D721Med (cell line): ENCODE measurements around the gene KLHDC8B.
A peak's percentile ranks its signal among the peaks of the same experiment; 100 is the strongest.
"Not testable (repeated sequence)": the region's sequence is repeated elsewhere in the genome, so short reads cannot be mapped to it uniquely, and the experiment has no call there.

Experiments
- DNase-seq: peaks from one replicate; pipeline ENCODE4 v3.0.0; 2011; ENCODE audit warnings: low spot score; ENCODE audit not compliant: insufficient read length
- FAIRE-seq: peaks from 2 replicates; lab custom pipeline; 2011; peaks lifted over from hg19 to GRCh38; lab: Jason Lieb, UNC
- TF ChIP-seq, protein P1 (sequence below): IDR thresholded peaks from 2 replicates; pipeline ENCODE4 v1.5.1; 2012; ENCODE audit warnings: mild to moderate bottlenecking, control low read depth; ENCODE audit not compliant: insufficient read depth; ENCODE audit errors: missing control alignments

KLHDC8B gene

DNA sequence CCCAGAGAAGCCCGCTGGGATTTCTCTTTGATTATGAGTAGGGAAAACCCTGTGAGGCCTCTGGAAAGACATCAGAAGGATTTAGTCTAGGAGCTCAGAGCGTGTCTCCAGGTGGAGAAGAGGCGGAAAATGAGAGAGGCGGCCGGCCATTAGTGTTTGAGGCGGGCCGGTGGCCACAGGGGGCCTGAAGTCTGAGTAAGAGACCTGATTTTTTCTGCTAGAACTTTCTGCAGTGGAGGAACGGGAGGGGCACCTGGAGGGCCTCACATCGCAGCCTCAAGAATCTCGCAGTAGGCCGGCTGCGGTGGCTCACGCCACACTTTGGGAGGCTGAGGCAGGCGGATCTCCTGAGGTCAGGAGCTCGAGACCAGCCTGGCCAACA lies 28.5 kb downstream of the KLHDC8B start:
- DNase-seq = no peak
- TF ChIP-seq, protein P1, sequence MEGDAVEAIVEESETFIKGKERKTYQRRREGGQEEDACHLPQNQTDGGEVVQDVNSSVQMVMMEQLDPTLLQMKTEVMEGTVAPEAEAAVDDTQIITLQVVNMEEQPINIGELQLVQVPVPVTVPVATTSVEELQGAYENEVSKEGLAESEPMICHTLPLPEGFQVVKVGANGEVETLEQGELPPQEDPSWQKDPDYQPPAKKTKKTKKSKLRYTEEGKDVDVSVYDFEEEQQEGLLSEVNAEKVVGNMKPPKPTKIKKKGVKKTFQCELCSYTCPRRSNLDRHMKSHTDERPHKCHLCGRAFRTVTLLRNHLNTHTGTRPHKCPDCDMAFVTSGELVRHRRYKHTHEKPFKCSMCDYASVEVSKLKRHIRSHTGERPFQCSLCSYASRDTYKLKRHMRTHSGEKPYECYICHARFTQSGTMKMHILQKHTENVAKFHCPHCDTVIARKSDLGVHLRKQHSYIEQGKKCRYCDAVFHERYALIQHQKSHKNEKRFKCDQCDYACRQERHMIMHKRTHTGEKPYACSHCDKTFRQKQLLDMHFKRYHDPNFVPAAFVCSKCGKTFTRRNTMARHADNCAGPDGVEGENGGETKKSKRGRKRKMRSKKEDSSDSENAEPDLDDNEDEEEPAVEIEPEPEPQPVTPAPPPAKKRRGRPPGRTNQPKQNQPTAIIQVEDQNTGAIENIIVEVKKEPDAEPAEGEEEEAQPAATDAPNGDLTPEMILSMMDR = no peak
- FAIRE-seq = no peak

DNA sequence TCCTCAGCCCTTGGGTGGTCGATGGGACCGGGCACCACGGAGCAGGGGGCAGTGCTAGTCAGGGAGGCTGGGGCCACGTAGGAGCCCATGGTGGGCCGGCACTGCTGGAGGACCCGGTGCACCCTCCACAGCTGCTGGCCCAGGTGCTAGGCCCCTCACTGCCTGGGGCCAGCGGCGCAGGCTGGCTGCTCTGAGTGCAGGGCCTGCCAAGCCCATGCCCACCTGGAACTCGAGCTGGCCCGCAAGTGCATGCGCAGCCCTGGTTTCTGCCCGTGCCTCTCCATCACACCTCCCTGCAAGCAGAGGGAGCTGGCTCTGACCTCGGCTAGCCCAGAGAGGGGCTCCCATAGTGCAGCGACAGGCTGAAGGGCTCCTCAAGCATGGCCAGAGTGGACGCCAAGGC lies 42.1 kb downstream of the KLHDC8B start:
- FAIRE-seq (no peak), DNase-seq (no peak)
- TF ChIP-seq, protein P1 = no peak

DNA sequence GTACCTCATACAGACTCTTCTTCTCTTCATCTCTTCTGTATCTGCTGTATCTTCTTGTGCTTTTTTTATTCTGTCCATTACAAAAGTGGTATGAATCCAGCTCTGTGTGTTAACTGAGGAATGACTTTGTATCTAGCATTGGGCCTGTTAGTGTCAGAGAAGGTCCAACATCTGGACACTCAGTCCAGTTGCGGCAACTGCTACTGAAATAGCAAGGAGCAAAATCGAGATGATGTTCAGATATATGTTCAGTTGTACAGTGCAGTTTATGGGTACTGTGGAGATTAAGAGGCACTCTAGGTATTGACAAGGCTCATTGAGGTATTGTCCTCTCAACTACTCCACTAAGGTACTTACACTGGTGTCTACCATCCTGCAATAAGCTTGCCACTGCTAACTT lies 42.6 kb downstream of the KLHDC8B start:
- no peak for FAIRE-seq
- DNase-seq = no peak

DNA sequence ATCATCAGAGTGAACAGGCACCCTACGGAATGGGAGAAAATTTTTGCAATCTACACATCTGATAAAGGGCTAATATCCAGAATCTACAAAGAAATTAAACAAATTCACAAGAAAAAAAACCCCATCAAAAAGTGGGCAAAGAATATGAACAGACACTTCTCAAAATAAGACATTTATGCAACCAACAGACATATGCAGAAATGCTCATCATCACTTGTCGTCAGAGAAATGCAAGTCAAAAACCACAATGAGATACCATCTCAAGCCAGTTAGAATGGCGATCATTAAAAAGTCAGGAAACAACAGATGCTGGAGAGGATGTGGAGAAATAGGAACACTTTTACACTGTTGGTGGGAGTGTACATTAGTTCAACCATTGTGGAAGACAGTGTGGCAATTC lies 45.3 kb downstream of the KLHDC8B start:
- DNase-seq, FAIRE-seq: not testable (repeated sequence)

More for the DNA sequence above, 42.6 kb downstream of the KLHDC8B start:
- TF ChIP-seq, protein P1 = no peak

DNA sequence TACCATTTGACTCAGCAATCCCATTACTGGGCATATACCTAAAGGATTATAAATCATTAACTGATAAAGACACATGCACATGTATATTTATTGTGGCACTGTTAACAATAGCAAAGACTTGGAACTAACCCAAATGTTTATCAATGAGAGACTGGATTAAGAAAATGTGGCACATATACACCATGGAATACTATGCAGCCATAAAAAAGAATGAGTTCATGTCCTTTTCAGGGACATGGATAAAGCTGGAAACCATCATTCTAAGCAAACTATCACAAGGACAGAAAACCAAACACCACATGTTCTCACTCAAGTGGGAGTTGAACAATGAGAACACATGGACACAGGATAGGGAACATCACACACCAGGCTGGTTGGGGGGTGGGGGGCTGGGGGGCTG lies 45.7 kb downstream of the KLHDC8B start:
- not testable (repeated sequence) for DNase-seq, FAIRE-seq

DNA sequence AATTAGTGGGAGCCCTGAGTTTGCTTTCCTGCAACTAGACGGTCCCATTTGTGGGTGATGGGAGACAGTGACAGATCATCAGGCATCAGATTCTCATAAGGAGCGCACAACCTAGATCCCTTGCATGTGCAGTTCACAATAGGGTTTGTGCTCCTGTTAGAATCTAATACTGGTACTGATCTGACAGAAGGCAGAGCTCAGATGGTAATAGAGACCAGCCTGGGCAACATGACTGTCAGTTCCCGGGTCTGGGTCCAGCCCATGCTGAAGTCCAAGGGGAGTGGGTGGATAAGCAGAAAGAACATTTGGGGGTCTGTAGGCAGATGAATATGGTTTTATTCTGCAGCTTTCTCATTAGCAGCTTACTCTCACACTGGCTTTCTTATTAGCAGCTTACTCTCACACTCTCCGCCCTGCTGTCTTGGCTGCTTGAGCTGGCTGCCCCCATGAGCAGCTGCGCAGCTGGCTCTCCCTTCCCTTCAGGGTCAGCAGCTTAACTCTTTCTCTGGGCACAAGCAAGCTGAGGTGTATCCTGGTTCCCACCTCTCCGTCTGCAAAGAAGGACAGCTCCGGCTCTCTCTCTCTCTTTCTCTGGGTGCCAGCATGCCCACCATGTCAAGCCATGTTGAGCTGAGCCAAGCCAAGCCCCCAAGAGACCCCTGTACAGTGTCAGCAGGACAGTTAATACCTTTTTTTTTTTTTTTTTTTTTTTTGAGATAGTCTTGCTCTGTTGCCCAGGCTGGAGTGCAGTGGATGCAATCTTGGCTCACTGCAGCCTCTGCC lies 46.5 kb downstream of the KLHDC8B start:
- TF ChIP-seq, protein P1 = no peak
- peak; percentile 24 for DNase-seq
- no peak for FAIRE-seq

DNA sequence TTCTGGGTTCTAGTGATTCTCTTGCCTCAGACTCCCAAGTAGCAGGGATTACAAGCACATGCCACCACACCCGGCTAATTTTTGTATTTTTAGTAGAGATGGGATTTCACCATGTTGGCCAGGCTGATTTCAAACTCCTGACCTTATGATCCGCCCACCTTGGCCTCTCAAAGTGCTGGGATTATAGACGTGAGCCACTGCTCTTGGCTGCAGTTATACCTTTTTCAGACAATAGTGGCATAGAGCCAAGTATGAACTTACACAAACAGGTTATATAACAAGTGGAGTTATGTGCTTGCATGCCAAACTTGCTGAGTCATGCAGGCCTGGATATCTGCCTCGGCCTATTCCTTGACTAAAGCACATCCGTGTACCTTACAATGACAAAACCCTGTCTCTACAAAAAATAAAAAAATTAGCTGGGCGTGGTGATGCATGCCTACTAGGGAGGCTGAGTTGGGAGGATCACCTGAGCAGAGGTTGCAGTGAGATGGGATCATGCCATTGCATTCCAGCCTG lies 47.1 kb downstream of the KLHDC8B start:
- FAIRE-seq, DNase-seq: not testable (repeated sequence)

DNA sequence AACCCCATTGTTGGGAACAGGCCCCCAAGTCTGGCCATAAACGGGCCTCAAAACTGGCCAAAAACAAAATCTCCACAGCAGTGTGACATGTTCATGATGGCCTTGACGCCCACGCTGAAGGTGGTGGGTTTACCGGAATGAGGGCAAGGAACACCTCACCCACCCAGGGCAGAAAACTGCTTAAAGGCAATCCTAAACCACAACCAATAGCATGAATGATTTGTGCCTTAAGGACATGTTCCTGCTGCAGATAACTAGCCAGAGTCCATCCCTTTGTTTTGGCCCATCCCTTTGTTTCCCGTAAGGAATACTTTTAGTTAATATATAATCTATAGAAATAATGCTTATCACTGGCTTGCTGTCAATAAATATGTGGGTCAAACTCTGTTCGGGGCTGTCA lies 47.7 kb downstream of the KLHDC8B start:
- DNase-seq (no peak), FAIRE-seq (no peak)
- TF ChIP-seq, protein P1 = no peak

DNA sequence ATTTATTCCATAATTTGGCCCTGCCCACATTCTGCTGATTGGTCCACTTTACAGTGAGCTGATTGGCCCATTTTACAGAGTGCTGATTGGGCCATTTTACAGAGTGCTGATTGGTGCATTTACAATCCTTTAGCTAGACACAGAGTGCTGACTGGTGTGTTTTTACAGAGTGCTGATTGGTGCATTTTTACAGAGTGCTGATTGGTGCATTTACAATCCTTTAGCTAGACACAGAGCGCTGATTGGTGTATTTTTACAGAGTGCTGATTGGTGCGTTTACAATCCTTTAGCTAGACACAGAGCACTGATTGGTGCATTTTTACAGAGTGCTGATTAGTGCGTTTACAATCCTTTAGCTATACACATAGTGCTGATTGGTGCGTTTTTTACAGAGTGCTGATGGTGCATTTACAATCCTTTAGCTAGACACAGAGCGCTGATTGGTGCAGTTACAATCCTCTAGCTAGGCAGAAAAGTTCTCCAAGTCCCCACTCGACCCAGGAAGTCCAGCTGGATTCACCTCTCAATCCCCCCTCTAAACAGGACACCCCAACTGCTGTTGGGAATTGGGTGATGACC lies 49.7 kb downstream of the KLHDC8B start:
- DNase-seq, FAIRE-seq: not testable (repeated sequence)
